GM21529 (cell line): ENCODE data around the gene CACNB4.
"Not testable (repeated sequence)": the region's sequence is repeated elsewhere in the genome, so short reads cannot be mapped to it uniquely, and the experiment has no call there.

Source experiments
- ATAC-seq: cut with Tn5 transposase; IDR thresholded peaks from one replicate; pipeline ENCODE4 v1.9.1; 2021; ENCODE audit not compliant: unreplicated experiment

Gene CACNB4

DNA sequence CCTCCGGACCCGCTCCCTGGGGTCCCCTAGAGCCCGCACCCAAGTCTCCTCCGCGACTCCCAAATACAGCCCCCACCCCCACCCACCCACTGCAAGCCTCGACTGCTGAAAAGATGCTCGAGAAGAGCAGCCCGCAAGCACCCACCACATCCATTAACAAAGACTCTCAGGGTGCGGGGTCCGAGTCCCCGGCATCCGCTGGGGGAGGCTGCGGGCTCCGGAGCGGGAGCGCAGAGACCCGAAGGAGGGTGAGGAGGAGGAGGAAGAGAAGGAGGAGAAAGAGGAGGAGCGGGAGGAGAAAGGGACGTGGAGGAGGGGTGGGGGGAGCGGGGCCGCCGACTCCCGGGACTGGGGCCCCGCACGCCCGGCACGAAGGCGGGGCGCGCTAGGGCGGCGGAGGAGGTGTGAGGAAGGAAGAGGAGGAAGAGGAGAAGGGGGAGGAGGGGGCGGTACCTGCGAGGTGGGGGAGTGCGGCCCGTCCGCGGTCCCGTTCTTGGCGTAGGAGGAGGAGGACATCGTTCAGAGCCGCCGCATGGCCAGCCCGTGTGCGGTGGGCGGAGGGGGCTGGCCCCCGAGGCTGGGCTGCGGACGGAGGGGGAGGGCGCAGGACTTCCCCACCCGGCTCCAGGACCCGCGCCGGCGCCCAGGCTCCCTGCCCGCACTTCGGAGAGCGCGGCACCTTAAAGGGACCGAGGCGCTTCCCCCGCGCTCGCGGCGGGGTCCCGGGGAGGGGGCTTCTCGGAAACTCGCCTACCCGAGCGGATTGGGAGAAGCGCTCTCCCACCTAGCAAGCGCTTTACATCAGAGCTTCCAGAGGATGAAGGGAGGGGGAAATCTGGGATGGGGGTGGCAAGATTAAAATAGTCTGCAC lies at the start of gene CACNB4:
Gene CACNB4, minus strand, starts transcription at position 549 of the 871 bp plus-strand sequence.
- ATAC-seq = no peak

- ATAC-seq = peak; percentile 82
These were observed 35.8 kb upstream of the CACNB4 start for GRCh38 chr2:152134488-152135280.

- ATAC-seq = no peak
These were observed 33.5 kb upstream of the CACNB4 start for GRCh38 chr2:152132306-152132705.

DNA sequence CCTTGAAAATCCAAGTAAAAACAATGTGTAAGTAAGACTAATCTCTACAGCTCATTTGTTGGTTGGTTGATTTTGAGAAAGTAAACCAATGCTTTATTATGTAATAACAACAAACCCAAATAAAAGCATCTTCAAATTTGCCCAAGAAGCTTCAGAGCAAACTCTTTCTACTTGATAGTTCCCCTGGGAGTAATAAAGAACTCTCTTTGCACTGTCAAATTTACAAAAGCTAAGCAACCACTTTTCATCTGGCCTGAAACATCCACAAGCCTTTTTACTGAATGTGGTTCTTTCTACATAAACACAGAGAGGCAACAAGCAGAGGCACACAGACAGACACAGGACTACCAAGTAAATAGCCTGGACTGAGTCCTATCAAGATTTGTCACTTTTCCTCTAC lies 28.8 kb upstream of the CACNB4 start:
- no peak for ATAC-seq

GRCh38 chr2:152126664-152127063 lies 27.8 kb upstream of the CACNB4 start:
- no peak for ATAC-seq

- ATAC-seq = no peak
These were observed 23.3 kb upstream of the CACNB4 start for GRCh38 chr2:152122161-152122560.

- no peak for ATAC-seq
These were observed 21.6 kb upstream of the CACNB4 start for GRCh38 chr2:152120430-152120829.

DNA sequence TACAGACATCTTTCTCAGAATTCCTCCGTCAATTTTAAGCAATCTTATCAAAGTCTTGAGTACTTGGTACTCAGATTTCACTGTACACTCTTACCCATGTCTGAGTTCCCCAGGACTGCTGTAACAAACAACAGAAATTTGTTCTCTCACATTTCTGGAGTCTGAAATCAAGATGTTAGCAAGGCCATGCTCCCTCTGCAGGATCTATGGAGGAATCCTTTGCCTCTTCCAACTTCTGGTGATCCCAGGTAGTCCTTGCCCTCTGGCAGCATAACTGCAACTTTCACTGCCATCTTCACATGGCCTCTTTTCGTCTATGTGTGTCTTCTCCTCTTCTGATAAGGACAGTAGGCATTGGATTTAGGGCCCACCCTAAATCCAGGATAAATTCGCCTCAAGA lies 17.1 kb upstream of the CACNB4 start:
- ATAC-seq = no peak

DNA sequence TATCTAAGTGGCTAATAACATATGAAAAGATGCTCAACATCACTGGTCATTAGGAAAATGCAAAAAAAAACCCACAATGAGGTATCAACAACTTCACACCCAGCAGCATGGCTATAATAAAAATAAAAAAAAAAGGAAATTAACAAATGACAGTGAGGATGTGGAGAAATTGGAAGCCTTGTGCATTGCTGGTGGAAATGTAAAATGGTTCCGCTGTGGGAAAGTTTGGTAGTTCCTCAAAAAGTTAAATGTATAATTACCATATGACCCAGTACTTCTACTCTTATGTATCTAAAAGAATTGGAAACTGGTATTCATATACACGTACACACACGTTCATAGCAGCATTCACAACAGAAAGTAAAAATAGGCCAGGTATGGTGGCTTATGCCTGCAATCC lies 15.5 kb upstream of the CACNB4 start:
- no peak for ATAC-seq

- not testable (repeated sequence) for ATAC-seq
These were observed 8.3 kb upstream of the CACNB4 start for GRCh38 chr2:152107140-152107539.

- ATAC-seq = no peak
These were observed 7.6 kb upstream of the CACNB4 start for GRCh38 chr2:152106464-152106863.

DNA sequence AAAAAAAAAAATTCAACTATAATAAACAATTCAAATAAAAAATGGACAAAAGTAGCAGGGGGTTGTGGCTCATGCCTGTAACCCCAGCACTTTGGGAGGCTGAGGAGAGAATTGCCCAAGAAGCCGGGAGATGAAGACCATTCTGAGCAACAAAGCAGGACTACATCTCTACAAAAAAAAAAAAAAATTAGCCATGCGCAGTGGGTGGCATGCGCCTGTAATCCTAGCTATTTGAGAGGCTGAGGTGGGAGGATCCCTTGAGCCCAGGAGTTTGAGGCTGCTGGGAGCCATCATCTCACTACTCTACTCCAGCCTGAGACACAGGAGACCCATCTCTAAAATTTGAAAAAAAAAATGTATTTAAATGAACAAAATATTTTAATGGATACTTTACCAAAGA lies 4.4 kb upstream of the CACNB4 start:
- ATAC-seq = no peak

DNA sequence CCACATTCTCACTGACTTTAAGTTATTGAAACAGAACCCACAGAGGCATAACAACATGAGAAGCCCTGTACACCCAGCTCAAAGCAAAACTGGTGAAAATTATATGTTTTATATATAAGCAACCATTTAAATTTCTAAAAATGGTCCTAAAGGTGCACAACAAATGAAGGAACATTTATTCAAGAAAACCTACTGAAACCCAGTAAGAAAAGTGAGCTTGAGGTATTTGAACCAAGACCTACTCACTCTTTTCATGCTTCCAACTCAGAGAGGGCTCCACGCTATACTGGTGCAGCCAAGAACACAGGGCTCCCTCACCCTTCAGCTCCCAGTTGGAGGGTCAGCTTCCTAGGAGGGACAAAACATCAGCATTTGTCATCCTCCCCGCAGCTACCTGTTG lies 2.1 kb upstream of the CACNB4 start:
- no peak for ATAC-seq

DNA sequence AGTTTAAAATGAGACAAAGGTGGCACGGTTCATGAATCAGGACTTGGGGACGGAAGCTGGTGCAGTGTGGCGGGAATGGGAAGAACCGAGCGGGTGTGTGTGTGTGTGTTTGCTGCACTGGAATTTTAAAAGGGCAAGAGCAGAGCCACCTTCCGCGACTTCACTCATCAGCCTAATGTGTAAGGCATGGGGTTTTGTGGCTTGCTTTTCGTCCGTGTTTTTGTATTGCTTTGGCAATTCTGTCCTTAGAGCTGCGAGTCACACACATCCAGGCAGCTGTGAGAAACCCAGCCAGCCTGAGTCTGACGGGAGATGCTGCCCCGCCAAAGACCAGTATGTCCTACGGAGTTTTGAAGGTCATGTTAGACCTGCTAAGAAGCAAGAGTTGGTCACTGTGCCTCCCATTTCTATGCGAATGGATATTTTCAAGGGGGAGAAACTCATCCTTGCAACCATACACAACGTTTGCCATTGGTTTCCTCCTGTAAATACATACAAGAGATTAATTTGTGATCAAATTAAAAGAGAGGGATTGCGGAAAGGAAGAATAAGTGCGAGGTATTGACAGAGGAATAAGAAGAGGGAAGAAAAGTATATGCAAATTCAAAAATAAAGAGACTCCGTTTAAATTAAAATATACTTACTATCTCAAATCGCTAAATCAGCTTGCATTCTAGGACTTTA lies 665 bp upstream of the CACNB4 start:
- no peak for ATAC-seq

DNA sequence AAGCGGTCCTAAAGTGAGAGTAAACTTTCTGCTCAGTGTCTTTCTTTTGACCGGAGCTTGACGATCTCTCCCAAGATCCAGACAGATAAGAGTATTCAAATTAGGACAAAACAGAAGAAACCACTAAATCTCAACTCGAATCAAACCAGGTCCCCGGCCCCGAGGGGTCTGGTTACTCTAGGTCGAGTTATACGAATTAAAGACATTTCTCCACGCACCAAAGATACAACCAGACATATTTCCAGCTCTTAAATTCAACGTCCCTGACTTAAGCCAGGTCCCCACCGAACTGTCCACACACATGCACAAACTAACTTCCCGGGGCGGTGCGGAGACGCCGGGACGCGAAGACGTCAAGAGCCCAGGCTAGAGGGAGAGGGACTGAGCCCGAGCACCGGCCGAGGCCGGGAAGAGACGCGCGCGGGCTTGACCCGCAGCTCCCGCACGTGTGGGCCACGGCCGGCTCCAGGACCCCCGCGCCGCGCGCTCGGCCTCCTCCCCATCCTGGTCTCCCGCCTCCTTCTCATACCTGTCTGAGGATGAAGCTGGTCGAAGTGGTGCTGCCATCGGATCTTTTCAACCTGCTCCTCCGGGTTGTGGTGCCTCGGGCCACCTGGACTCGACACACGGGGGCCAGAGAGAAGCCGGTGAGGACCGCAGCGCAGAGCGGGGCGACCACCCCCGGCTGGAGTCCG lies 896 bp downstream of the CACNB4 start:
- ATAC-seq = no peak

DNA sequence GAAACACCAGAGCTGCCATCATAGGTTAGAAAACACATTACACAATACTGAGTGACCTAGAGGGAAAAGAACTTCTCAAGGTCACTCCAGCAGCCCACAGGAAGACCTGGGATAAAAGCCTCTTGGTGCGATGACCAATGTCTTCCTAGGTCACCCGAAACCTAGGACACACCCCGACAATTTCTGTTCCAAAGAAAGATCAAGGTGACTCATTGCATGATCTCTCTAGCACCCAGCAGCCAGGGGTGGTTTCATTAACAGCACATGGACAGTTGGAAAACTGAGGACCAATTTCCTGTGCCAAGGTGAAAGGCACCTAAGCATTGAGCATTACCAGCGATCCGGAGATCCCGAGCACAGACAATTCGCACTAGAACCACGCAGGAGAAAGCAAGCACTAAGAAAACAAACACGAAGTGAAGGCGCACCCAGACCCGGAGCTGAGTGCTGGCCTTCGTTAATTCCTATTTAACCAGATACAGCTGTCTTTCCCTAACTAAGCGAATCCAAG lies 1.5 kb downstream of the CACNB4 start:
- ATAC-seq = no peak

DNA sequence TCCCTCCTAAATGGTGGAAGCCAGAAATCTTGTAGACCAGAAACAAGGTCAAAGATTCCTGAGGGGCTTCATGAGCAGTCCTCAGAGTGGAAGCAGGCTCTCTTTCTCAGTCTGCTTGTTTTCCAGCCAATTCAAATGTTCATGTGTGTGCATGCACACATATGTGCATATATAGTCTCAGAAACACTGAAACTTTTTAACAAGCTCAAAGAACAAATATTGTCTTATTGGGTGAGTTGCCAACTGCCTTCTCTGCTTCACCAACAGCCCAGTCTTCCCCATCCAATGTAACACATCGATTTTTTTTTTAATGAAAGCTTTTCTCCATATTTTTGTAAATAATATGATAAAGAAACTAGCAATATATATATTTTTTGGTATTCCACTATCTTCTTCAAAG lies 3.7 kb downstream of the CACNB4 start:
- ATAC-seq = no peak

GRCh38 chr2:152094014-152094413 lies 4.8 kb downstream of the CACNB4 start:
- ATAC-seq = no peak

GRCh38 chr2:152093464-152093863 lies 5.4 kb downstream of the CACNB4 start:
- no peak for ATAC-seq

DNA sequence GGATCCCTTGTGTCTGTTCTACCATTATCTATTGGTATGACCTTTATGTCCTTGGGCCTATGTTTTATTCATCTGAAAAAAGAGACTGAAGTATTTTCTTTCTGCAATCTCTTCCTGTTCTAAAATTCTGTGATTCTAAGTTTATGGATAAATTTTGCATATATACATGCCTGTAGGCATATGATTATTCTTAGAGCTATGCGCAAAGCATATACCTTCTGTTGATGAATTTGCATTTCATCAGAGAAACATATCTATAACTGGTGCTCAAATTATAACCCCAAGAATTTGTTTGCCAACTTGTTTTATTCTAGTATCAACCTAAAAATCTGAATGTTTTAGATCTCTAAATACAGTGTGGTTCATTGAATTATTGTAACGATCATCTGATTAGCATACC lies 6.7 kb downstream of the CACNB4 start:
- ATAC-seq = no peak

GRCh38 chr2:152090726-152091125 lies 8.1 kb downstream of the CACNB4 start:
- ATAC-seq = not testable (repeated sequence)
